Gastroesophageal sphincter (tissue), 3 donors: Measurements from ENCODE around the gene TNN.
A peak's percentile ranks its signal among the peaks of the same experiment; 100 is the strongest.

Experiments
- CTCF ChIP-seq, 4 experiments: fragments of 200-600 bp in 2 of 4; fragments of 450-650 bp in 2 of 4; sonication (generic) in 1 of 4; IDR thresholded peaks; one replicate each; pipeline ENCODE4 v1.5.1; 2017 to 2019; ENCODE audit warnings: antibody characterized with exemption in 4 of 4, mild to moderate bottlenecking in 2 of 4, moderate library complexity in 2 of 4
- POLR2A ChIP-seq, 2 donors: fragments of 450-650 bp; IDR thresholded peaks; one replicate each; pipeline ENCODE4 v1.6.1; 2017; ENCODE audit warnings: antibody characterized with exemption in 2 of 2, mild to moderate bottlenecking in 2 of 2, moderate library complexity in 1 of 2
- POLR2AphosphoS5 ChIP-seq: sonication (generic); formaldehyde crosslinking; IDR thresholded peaks from one replicate; pipeline ENCODE4 v1.6.1; 2017; ENCODE audit warnings: antibody characterized with exemption

GRCh38 chr1:175191659-175192058 is 124.0 kb downstream of the TNN start:
- TF ChIP-seq POLR2AphosphoS5, result peak; percentile 64
- no peak for TF ChIP-seq POLR2A (IDR thresholded peaks at IDR 0.05)
- TF ChIP-seq CTCF (IDR thresholded peaks at IDR 0.05), result no peak
